Measurements from ENCODE around the gene DPP7. TPM values are rescaled to one million over a fixed set of nuclear protein-coding genes. Genes with fewer than 3 reads are reported as not detected.
"Not testable (repeated sequence)": the region's sequence is repeated elsewhere in the genome, so short reads cannot be mapped to it uniquely, and the experiment has no call there.

The DPP7 gene
- total and polyA plus RNA-seq, 2 experiments from 2014 or later = 144 to 204 TPM

DNA sequence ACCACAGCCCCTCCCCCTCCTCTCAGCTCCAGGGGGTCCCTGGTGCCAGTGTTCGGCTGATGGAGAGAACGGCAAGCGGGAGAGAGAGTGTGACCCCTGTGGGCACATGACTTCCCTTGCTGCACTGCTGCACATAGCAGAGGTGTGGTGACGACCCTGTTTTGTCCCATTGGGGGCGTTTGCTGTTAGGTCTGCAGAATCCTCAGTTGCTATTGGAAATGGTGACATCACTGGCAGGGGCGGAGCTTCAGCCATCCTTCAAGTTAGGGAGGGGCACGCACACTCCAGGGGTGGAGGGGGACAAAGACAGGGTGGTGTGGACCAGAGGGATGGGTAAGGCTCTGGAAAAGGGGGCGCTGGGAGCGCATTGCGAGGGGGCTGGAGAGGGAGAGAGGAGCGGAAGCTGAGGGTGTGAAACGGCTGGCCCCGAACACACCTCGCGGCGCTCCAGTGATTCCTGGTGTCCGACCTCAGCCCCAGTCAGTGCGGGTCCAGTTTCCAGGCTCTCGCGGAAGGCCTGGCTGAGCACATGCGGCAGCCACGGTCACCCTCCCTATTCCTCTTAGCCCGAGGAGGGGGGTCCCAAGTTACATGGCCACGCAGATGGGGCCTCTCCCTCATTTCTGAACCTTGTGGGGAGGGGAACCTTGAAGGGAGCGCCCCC is 23.7 kb upstream of the DPP7 start:
- Histone ChIP-seq H3K4me1 (ENCODE audit: low read depth) (no peaks in the 10 kb centered on the region), H3K36me3 (no peaks in the 10 kb centered on the region), H3K27me3 (peaks cover 98% of the 10 kb centered on the region), H3K27ac (no peak overlapping the region), H3K9me3 (ENCODE audit: low read depth) (no peaks in the 10 kb centered on the region), H3K4me3 (no peak overlapping the region)
- TF ChIP-seq, protein P1, sequence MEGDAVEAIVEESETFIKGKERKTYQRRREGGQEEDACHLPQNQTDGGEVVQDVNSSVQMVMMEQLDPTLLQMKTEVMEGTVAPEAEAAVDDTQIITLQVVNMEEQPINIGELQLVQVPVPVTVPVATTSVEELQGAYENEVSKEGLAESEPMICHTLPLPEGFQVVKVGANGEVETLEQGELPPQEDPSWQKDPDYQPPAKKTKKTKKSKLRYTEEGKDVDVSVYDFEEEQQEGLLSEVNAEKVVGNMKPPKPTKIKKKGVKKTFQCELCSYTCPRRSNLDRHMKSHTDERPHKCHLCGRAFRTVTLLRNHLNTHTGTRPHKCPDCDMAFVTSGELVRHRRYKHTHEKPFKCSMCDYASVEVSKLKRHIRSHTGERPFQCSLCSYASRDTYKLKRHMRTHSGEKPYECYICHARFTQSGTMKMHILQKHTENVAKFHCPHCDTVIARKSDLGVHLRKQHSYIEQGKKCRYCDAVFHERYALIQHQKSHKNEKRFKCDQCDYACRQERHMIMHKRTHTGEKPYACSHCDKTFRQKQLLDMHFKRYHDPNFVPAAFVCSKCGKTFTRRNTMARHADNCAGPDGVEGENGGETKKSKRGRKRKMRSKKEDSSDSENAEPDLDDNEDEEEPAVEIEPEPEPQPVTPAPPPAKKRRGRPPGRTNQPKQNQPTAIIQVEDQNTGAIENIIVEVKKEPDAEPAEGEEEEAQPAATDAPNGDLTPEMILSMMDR (IDR thresholded peaks at IDR 0.05; ENCODE audit: low read depth, low read length) = no peak
- DNase-seq (ENCODE audit: low read depth in 1 of 2, low spot score in 1 of 2) = no peak

DNA sequence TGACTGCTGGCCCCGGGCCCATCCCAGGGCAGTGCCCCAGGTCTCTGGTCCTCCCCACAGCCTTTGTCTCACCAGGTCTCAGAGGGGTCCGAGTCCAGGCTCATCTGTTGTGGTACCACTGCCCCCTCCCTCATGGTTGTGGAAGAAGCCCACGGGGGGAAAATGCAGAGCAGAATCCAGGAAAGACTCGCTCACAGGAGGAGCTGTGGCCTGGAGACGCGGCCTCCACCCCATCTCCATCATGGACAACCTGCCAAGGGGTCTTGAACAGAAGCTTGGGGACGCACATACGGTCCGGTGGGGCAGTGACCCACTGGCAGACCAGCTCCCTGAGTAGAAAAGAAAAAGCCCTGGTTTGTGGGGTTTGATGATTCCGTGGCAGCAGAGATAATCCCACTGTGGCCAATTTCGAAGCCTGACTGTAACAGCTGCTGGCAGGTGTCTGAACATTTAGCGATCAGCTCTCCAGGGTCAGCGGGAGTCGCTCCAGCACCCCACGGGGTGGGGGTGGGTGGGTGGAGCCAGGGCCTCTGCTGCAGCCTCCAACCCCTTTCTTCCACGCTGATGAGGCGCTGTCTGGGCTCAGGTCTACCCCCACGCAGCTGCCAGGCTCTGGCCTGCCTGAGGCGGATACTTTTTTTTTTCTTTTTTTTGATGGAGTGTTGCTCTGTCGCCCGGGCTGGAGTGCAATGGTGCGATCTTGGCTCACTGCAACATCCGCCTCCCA is 22.5 kb upstream of the DPP7 start:
- DNase-seq (ENCODE audit: low read depth in 1 of 2, low spot score in 1 of 2) = no peak
- TF ChIP-seq, protein P1 (IDR thresholded peaks at IDR 0.05; ENCODE audit: low read depth, low read length) = no peak
- no peaks in the 10 kb centered on the region for H3K36me3 ChIP-seq
- no peaks in the 10 kb centered on the region for H3K9me3 ChIP-seq (ENCODE audit: low read depth)
- no peak overlapping the region for H3K27ac ChIP-seq
- no peak overlapping the region for H3K4me3 ChIP-seq
- peaks cover 94% of the 10 kb centered on the region for H3K27me3 ChIP-seq
- H3K4me1 ChIP-seq (ENCODE audit: low read depth) = no peaks in the 10 kb centered on the region

DNA sequence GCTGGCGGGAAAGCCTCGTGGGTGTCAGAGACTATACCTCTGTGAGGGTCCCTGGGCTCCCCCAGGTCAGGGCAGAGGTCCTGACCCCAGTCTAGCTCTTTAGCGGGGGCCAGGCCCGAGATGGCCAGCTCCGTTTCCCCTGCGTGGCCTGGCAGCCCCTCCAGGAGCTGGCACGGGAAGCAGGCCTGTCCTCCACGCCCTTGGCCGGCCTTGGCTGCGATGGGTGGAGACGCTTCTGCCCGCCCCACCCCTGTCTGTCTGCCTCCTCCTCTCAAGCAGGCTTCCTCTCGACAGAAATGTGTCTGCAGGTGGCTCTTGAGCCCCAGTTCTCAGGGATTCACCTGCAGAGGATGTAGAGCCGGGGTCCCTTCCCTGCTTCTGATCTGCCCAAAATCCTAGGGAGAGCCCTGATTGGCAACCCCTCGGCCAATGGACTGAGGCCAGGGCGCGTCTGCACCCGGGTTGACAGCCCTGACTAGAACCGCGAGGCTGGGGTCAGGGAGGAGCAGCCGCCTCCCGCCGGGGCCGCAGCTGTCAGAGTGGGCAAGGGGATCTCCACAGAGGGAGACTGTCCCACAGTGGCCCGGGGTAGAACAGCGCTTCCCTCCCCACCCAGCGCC is 21.8 kb upstream of the DPP7 start:
- Histone ChIP-seq H3K36me3 (no peaks in the 10 kb centered on the region), H3K27ac (no peak overlapping the region), H3K27me3 (peaks cover 91% of the 10 kb centered on the region), H3K4me1 (ENCODE audit: low read depth) (no peaks in the 10 kb centered on the region), H3K4me3 (no peak overlapping the region), H3K9me3 (ENCODE audit: low read depth) (no peaks in the 10 kb centered on the region)
- DNase-seq (ENCODE audit: low read depth in 1 of 2, low spot score in 1 of 2) = no peak
- TF ChIP-seq, protein P1 (IDR thresholded peaks at IDR 0.05; ENCODE audit: low read depth, low read length) = no peak

DNA sequence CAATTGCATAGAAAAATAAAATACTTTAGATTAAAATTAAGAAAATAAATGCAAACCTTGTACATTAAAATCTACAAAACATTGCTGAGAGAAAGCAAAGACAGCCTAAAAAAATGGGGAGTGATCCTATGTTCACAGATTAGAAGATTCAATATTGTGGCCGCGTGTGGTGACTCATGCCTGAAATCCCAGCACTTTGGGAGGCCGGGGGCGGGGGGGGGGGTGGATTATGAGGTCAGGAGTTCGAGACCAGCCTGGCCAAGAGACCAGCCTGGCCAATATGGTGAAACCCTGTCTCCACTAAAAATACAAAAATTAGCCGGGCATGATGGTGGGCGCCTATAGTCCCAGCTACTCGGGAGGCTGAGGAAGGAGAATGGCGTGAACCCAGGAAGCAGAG is 20.6 kb upstream of the DPP7 start:
- H3K9me3 ChIP-seq (ENCODE audit: low read depth); H3K36me3 ChIP-seq; H3K27ac ChIP-seq; H3K4me3 ChIP-seq; DNase-seq (ENCODE audit: low read depth in 1 of 2, low spot score in 1 of 2); H3K4me1 ChIP-seq (ENCODE audit: low read depth): not testable (repeated sequence)
- H3K27me3 ChIP-seq = peaks cover 79% of the 10 kb centered on the region

DNA sequence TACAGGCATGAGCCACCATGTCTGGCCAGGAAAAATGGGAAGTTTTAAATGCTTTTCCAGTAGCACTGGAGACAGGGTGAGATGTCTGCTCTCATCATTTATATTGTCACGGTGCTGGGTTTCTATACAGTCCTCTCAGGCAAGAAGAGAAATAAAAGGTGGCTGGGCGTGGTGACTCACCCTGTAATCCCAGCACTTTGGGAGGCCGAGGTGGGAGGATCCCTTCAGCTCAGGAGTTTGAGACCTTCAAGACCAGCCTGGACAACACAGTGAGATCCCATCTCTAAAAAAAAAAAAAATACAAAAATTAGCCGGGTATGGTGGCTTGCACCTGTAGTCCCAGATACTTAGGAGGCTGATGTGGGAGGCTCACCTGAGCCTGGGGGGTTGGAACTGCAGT is 19.7 kb upstream of the DPP7 start:
- Histone ChIP-seq H3K27ac (no peak overlapping the region), H3K9me3 (ENCODE audit: low read depth) (no peaks in the 10 kb centered on the region), H3K4me1 (ENCODE audit: low read depth) (no peaks in the 10 kb centered on the region), H3K27me3 (peaks cover 69% of the 10 kb centered on the region), H3K4me3 (no peak overlapping the region), H3K36me3 (no peaks in the 10 kb centered on the region)
- TF ChIP-seq, protein P1 (IDR thresholded peaks at IDR 0.05; ENCODE audit: low read depth, low read length) = no peak
- DNase-seq (ENCODE audit: low read depth in 1 of 2, low spot score in 1 of 2) = no peak

Measured in cardiac muscle cell (in vitro differentiated cells and primary cell).